GM12872 (cell line): ENCODE measurements around the gene TMEM201.

Experiments used
- TF ChIP-seq, protein P1 (sequence below): IDR thresholded peaks from 3 replicates; pipeline ENCODE4 v1.5.1; 2011; ENCODE audit warnings: low read depth, mild to moderate bottlenecking, low read length, moderate library complexity; ENCODE audit not compliant: insufficient read depth

The TMEM201 gene

DNA sequence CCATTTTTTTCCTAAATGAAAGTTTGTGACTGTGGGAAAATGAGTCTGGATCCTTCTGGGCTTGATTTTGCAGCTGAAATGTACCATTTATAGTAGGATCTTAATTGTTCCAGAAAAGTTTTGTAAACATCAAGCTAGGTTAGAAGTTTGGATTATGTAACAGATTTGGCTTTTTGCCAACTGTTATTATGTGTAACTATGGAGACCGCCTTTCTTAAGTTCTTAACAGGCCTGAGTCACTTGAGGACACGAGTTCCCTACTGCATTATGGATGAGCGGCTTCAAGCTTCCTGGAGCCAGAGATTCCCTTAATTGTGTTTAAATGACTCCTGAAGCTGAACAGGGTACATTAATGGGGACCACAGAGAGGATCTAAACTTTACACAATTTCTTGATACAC, 27.3 kb upstream of the TMEM201 start:
- TF ChIP-seq, protein P1, sequence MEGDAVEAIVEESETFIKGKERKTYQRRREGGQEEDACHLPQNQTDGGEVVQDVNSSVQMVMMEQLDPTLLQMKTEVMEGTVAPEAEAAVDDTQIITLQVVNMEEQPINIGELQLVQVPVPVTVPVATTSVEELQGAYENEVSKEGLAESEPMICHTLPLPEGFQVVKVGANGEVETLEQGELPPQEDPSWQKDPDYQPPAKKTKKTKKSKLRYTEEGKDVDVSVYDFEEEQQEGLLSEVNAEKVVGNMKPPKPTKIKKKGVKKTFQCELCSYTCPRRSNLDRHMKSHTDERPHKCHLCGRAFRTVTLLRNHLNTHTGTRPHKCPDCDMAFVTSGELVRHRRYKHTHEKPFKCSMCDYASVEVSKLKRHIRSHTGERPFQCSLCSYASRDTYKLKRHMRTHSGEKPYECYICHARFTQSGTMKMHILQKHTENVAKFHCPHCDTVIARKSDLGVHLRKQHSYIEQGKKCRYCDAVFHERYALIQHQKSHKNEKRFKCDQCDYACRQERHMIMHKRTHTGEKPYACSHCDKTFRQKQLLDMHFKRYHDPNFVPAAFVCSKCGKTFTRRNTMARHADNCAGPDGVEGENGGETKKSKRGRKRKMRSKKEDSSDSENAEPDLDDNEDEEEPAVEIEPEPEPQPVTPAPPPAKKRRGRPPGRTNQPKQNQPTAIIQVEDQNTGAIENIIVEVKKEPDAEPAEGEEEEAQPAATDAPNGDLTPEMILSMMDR, result no peak

- TF ChIP-seq, protein P1, result no peak
Measured at GRCh38 chr1:9569267-9569666, 19.4 kb upstream of the TMEM201 start.

- TF ChIP-seq, protein P1, result peak; percentile 37; the same call in 1 of the 3 replicates
Measured at GRCh38 chr1:9573723-9574122, 15.0 kb upstream of the TMEM201 start.

- TF ChIP-seq, protein P1, result no peak
Measured at GRCh38 chr1:9575486-9575885, 13.2 kb upstream of the TMEM201 start.

- TF ChIP-seq, protein P1, result no peak
Measured at GRCh38 chr1:9576903-9577302, 11.8 kb upstream of the TMEM201 start.

DNA sequence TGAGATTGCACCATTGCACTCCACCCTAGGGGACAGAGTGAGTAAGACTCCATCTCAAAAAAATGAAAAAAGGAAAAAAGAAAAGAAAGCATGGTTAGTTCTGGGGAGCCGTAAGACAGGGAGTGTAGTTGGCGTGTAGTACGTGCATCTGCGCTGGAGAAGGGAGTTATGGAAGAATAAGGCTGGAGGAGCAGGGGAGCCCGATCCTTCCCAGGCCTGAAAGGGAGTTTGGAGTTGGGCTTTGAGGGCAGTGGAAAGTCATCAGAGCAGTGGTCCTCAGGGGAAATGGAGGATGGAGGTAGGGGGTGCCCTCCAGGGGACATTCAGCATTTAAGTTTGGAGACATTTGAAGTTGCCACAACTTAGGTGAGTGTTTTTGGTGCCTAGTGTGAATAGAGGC, 11.3 kb upstream of the TMEM201 start:
- TF ChIP-seq, protein P1, result no peak

GRCh38 chr1:9580942-9581341, 7.8 kb upstream of the TMEM201 start:
- TF ChIP-seq, protein P1, result no peak
